GM18867 (cell line): ENCODE results near the gene RENBP.

Experiments
- ATAC-seq: cut with Tn5 transposase; IDR thresholded peaks from one replicate; pipeline ENCODE4 v1.9.1; 2021; ENCODE audit warnings: mild to moderate bottlenecking, moderate library complexity; ENCODE audit not compliant: unreplicated experiment

The RENBP gene

GRCh38 chrX:153901753-153902140, 42.7 kb downstream of the RENBP start:
- no peak for ATAC-seq

- ATAC-seq: peak; percentile 74
Observed at GRCh38 chrX:153900831-153901752, 43.4 kb downstream of the RENBP start.

- no peak for ATAC-seq
Observed at GRCh38 chrX:153897899-153898298, 46.5 kb downstream of the RENBP start.

- ATAC-seq: no peak
Observed at GRCh38 chrX:153889123-153889522, 55.3 kb downstream of the RENBP start.

GRCh38 chrX:153888344-153888743, 56.1 kb downstream of the RENBP start:
- ATAC-seq: no peak

GRCh38 chrX:153887385-153887784, 57.1 kb downstream of the RENBP start:
- no peak for ATAC-seq

- ATAC-seq: no peak
Observed at GRCh38 chrX:153886915-153887314, 57.5 kb downstream of the RENBP start.

- no peak for ATAC-seq
Observed at GRCh38 chrX:153885968-153886903, 58.2 kb downstream of the RENBP start, which contains the start of gene L1CAM. Gene L1CAM (minus strand): TSS chrX:153886173. CDS start chrX:153875836, 10,337 bp downstream.
